Suprapubic skin (tissue), 4 donors: ENCODE results near the gene STXBP3. TPM values are rescaled to one million over a fixed set of nuclear protein-coding genes. Genes with fewer than 3 reads are reported as not detected.

ENCODE experiments used
- DNase-seq, 2 donors: peaks; one replicate each; pipeline ENCODE4 v3.0.0-alpha.2; 2019; ENCODE audit warnings: low spot score in 2 of 2
- H3K27ac ChIP-seq: fragments of 200-600 bp; sonication (generic); one replicate; pipeline ENCODE4 v1.5.1; 2019
- H3K27me3 ChIP-seq: fragments of 200-600 bp; sonication (generic); one replicate; pipeline ENCODE4 v1.5.1; 2019
- H3K36me3 ChIP-seq: fragments of 200-600 bp; sonication (generic); one replicate; pipeline ENCODE4 v1.5.1; 2019
- H3K4me1 ChIP-seq: fragments of 200-600 bp; sonication (generic); one replicate; pipeline ENCODE4 v1.5.1; 2019
- H3K4me3 ChIP-seq: fragments of 200-600 bp; sonication (generic); one replicate; pipeline ENCODE4 v1.5.1; 2019; ENCODE audit warnings: mild to moderate bottlenecking
- H3K9me3 ChIP-seq: fragments of 200-600 bp; sonication (generic); one replicate; pipeline ENCODE4 v1.5.1; 2019
- CTCF ChIP-seq, 2 donors: fragments of 200-600 bp in 1 of 2; fragments of 450-650 bp in 1 of 2; sonication (generic) in 1 of 2; IDR thresholded peaks; one replicate each; pipeline ENCODE4 v1.5.1; 2016 to 2019; ENCODE audit warnings: antibody characterized with exemption in 2 of 2, mild to moderate bottlenecking in 1 of 2, moderate library complexity in 1 of 2
- EP300 ChIP-seq: sonication (generic); formaldehyde crosslinking; IDR thresholded peaks from one replicate; pipeline ENCODE4 v1.6.1; 2017; ENCODE audit warnings: antibody characterized with exemption
- POLR2A ChIP-seq, 2 donors: fragments of 450-650 bp; IDR thresholded peaks; one replicate each; pipeline ENCODE4 v1.6.1; 2017; ENCODE audit warnings: antibody characterized with exemption in 2 of 2, mild to moderate bottlenecking in 2 of 2, moderate library complexity in 2 of 2
- POLR2AphosphoS5 ChIP-seq, 3 donors: sonication (generic); formaldehyde crosslinking; IDR thresholded peaks; one replicate each; pipeline ENCODE4 v1.6.1; 2017; ENCODE audit warnings: antibody characterized with exemption in 3 of 3
- WGBS: methylation state at CpG from one replicate; pipeline ENCODE4 v1.1.5; 2018; 5-methylcytosine and 5-hydroxymethylcytosine counted together
- total RNA-seq, 4 donors: library from RNA; depleted of rRNA; stranded (reverse); fragments of >200 nt; gene quantifications; one replicate each; pipeline ENCODE4 v1.1.0, GENCODE V29; 2016

STXBP3 gene
- total RNA-seq, 4 donors from 2014 or later: 48.8 to 137 (median 66.3) TPM

GRCh38 chr1:108858230-108858950 is 111.9 kb downstream of the STXBP3 start:
- Histone ChIP-seq H3K4me3 (no peak overlapping the region), H3K27me3 (no peaks in the 10 kb centered on the region), H3K36me3 (no peaks in the 10 kb centered on the region), H3K9me3 (no peaks in the 10 kb centered on the region), H3K4me1 (no peaks in the 10 kb centered on the region), H3K27ac (no peak overlapping the region)
- 75% methylated on average over 6 of the region's 6 CpGs for WGBS
- TF ChIP-seq POLR2AphosphoS5 (IDR thresholded peaks at IDR 0.05) (no peak), EP300 (no peak), POLR2A (IDR thresholded peaks at IDR 0.05) (no peak), CTCF (IDR thresholded peaks at IDR 0.05) (no peak)
- DNase-seq: no peak

Other genes with a start within 250 kb of the STXBP3 start
- 1 to 10 TPM; 5.8 to 6.8 (median 6.4) TPM for gene EEIG2, start 186.6 kb upstream of the STXBP3 start, total RNA-seq
- 1 to 10 TPM; 1.8 to 4.6 (median 2.4) TPM for gene HENMT1, start 85.6 kb upstream of the STXBP3 start, total RNA-seq
- gene PRPF38B, start 54.4 kb upstream of the STXBP3 start, total RNA-seq: 10 to 100 TPM; 17.5 to 58.4 (median 25.4) TPM
- under 1 TPM in 1 of 4 donors, not detected in 3; 0.24 TPM for gene FNDC7, start 33.8 kb upstream of the STXBP3 start, total RNA-seq
- gene AKNAD1, start 110.4 kb downstream of the STXBP3 start, total RNA-seq: 1 to 10 TPM in 3 of 4 donors, not detected in 1; 2.2 to 6.5 (median 2.7) TPM
- 100 to 1,000 TPM in 3 of 4 donors, 10 to 100 TPM in 1; 97.4 to 174 (median 136) TPM for gene GPSM2, start 130.3 kb downstream of the STXBP3 start, total RNA-seq
- 10 to 100 TPM; 12.4 to 19.4 (median 18.5) TPM for gene CLCC1, start 216.8 kb downstream of the STXBP3 start, total RNA-seq